ENCODE measurements around the gene ITGA1.

The ITGA1 gene

GRCh38 chr5:52748590-52748989 lies 39.1 kb upstream of the ITGA1 start:
- H3K27ac ChIP-seq (ENCODE audit: extremely low read depth, low read depth, low read length): no peak overlapping the region
- CTCF ChIA-PET: no interaction called here
- H3K4me3 ChIP-seq (ENCODE audit: low read depth, low read length): no peak overlapping the region
- no peaks in the 10 kb centered on the region for H3K9me3 ChIP-seq (ENCODE audit: control insufficient read depth, insufficient read depth, low read depth, low read length)
- TF ChIP-seq, protein P1, sequence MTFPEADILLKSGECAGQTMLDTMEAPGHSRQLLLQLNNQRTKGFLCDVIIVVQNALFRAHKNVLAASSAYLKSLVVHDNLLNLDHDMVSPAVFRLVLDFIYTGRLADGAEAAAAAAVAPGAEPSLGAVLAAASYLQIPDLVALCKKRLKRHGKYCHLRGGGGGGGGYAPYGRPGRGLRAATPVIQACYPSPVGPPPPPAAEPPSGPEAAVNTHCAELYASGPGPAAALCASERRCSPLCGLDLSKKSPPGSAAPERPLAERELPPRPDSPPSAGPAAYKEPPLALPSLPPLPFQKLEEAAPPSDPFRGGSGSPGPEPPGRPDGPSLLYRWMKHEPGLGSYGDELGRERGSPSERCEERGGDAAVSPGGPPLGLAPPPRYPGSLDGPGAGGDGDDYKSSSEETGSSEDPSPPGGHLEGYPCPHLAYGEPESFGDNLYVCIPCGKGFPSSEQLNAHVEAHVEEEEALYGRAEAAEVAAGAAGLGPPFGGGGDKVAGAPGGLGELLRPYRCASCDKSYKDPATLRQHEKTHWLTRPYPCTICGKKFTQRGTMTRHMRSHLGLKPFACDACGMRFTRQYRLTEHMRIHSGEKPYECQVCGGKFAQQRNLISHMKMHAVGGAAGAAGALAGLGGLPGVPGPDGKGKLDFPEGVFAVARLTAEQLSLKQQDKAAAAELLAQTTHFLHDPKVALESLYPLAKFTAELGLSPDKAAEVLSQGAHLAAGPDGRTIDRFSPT (tag by site-specific recombination; IDR thresholded peaks at IDR 0.05): no peak
- TF ChIP-seq GLIS2 (tag by site-specific recombination; IDR thresholded peaks at IDR 0.05): no peak
- no peak for TF ChIP-seq ZNF692 (tag by site-specific recombination; IDR thresholded peaks at IDR 0.05)
- TF ChIP-seq ZNF133 (tag by site-specific recombination; IDR thresholded peaks at IDR 0.05): no peak
- TF ChIP-seq, protein P2, sequence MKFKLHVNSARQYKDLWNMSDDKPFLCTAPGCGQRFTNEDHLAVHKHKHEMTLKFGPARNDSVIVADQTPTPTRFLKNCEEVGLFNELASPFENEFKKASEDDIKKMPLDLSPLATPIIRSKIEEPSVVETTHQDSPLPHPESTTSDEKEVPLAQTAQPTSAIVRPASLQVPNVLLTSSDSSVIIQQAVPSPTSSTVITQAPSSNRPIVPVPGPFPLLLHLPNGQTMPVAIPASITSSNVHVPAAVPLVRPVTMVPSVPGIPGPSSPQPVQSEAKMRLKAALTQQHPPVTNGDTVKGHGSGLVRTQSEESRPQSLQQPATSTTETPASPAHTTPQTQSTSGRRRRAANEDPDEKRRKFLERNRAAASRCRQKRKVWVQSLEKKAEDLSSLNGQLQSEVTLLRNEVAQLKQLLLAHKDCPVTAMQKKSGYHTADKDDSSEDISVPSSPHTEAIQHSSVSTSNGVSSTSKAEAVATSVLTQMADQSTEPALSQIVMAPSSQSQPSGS (tag by site-specific recombination; IDR thresholded peaks at IDR 0.05; ENCODE audit: low read depth): no peak
- TF ChIP-seq, protein P3, sequence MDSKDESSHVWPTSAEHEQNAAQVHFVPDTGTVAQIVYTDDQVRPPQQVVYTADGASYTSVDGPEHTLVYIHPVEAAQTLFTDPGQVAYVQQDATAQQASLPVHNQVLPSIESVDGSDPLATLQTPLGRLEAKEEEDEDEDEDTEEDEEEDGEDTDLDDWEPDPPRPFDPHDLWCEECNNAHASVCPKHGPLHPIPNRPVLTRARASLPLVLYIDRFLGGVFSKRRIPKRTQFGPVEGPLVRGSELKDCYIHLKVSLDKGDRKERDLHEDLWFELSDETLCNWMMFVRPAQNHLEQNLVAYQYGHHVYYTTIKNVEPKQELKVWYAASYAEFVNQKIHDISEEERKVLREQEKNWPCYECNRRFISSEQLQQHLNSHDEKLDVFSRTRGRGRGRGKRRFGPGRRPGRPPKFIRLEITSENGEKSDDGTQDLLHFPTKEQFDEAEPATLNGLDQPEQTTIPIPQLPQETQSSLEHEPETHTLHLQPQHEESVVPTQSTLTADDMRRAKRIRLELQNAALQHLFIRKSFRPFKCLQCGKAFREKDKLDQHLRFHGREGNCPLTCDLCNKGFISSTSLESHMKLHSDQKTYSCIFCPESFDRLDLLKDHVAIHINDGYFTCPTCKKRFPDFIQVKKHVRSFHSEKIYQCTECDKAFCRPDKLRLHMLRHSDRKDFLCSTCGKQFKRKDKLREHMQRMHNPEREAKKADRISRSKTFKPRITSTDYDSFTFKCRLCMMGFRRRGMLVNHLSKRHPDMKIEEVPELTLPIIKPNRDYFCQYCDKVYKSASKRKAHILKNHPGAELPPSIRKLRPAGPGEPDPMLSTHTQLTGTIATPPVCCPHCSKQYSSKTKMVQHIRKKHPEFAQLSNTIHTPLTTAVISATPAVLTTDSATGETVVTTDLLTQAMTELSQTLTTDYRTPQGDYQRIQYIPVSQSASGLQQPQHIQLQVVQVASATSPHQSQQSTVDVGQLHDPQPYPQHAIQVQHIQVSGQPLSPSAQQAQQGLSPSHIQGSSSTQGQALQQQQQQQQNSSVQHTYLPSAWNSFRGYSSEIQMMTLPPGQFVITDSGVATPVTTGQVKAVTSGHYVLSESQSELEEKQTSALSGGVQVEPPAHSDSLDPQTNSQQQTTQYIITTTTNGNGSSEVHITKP (tag by site-specific recombination; IDR thresholded peaks at IDR 0.05): no peak
- no peak for TF ChIP-seq ZNF768 (tag by site-specific recombination; IDR thresholded peaks at IDR 0.05)
- no peak for TF ChIP-seq ZNF548 (tag by site-specific recombination; IDR thresholded peaks at IDR 0.05)
- no peaks in the 10 kb centered on the region for H3K4me1 ChIP-seq (ENCODE audit: control insufficient read depth, insufficient read depth, low read length)
- H3K36me3 ChIP-seq (ENCODE audit: control insufficient read depth in 2 of 2, insufficient read depth in 1 of 2, low read length in 2 of 2): no peaks in the 10 kb centered on the region
- POLR2A ChIA-PET: no interaction called here

GRCh38 chr5:52749666-52750065 lies 38.0 kb upstream of the ITGA1 start:
- ChIA-PET CTCF (no interaction called here), POLR2A (no interaction called here)
- Histone ChIP-seq H3K9me3 (ENCODE audit: control insufficient read depth, insufficient read depth, low read depth, low read length) (no peaks in the 10 kb centered on the region), H3K4me3 (ENCODE audit: low read depth, low read length) (no peak overlapping the region), H3K36me3 (ENCODE audit: control insufficient read depth in 2 of 2, insufficient read depth in 1 of 2, low read length in 2 of 2) (no peaks in the 10 kb centered on the region), H3K27ac (ENCODE audit: extremely low read depth, low read depth, low read length) (no peak overlapping the region), H3K4me1 (ENCODE audit: control insufficient read depth, insufficient read depth, low read length) (no peaks in the 10 kb centered on the region)
- TF ChIP-seq ZNF394 (tag by site-specific recombination; IDR thresholded peaks at IDR 0.05; ENCODE audit: borderline replicate concordance): no peak
- no peak for TF ChIP-seq ZNF514 (tag by site-specific recombination; IDR thresholded peaks at IDR 0.05)
- no peak for TF ChIP-seq FEZF1 (tag by site-specific recombination; IDR thresholded peaks at IDR 0.05)
- no peak for TF ChIP-seq GFI1B (tag by site-specific recombination; IDR thresholded peaks at IDR 0.05)
- no peak for TF ChIP-seq ZNF623 (tag by site-specific recombination; IDR thresholded peaks at IDR 0.05)
- no peak for TF ChIP-seq REPIN1 (tag by site-specific recombination; IDR thresholded peaks at IDR 0.05; ENCODE audit: low read depth)
- no peak for TF ChIP-seq ZNF423 (tag by site-specific recombination; IDR thresholded peaks at IDR 0.05)
- TF ChIP-seq SALL2 (tag by site-specific recombination; IDR thresholded peaks at IDR 0.05; ENCODE audit: borderline replicate concordance): no peak
- TF ChIP-seq, protein P4, sequence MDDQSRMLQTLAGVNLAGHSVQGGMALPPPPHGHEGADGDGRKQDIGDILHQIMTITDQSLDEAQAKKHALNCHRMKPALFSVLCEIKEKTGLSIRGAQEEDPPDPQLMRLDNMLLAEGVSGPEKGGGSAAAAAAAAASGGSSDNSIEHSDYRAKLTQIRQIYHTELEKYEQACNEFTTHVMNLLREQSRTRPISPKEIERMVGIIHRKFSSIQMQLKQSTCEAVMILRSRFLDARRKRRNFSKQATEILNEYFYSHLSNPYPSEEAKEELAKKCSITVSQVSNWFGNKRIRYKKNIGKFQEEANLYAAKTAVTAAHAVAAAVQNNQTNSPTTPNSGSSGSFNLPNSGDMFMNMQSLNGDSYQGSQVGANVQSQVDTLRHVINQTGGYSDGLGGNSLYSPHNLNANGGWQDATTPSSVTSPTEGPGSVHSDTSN (CRISPR knock-in tag; IDR thresholded peaks at IDR 0.05): no peak
- TF ChIP-seq ZNF146 (tag by site-specific recombination; IDR thresholded peaks at IDR 0.05): no peak
- no peak for TF ChIP-seq MZF1 (tag by site-specific recombination; IDR thresholded peaks at IDR 0.05; ENCODE audit: borderline replicate concordance)
- no peak for TF ChIP-seq TRIM28 (IDR thresholded peaks at IDR 0.05; ENCODE audit: borderline replicate concordance, low read length)
- no peak for TF ChIP-seq ZFP37 (tag by site-specific recombination; IDR thresholded peaks at IDR 0.05)
- no peak for TF ChIP-seq HOXC10 (CRISPR knock-in tag; IDR thresholded peaks at IDR 0.05)
- no peak for TF ChIP-seq ZNF404 (tag by site-specific recombination; IDR thresholded peaks at IDR 0.05)
- TF ChIP-seq KLF16 (tag by site-specific recombination; IDR thresholded peaks at IDR 0.05): no peak
- TF ChIP-seq KLF8 (tag by site-specific recombination; IDR thresholded peaks at IDR 0.05): no peak
- TF ChIP-seq BCL11B (tag by site-specific recombination; IDR thresholded peaks at IDR 0.05; ENCODE audit: low read depth): no peak
- no peak for TF ChIP-seq YY1 (tag by site-specific recombination; IDR thresholded peaks at IDR 0.05)
